Esophagus squamous epithelium (tissue), 4 donors: ENCODE measurements around the gene EEF1AKMT4.

ENCODE experiments used
- CTCF ChIP-seq, 6 experiments: fragments of 450-650 bp in 4 of 6; fragments of 200-600 bp in 2 of 6; sonication (generic) in 2 of 6; IDR thresholded peaks; one replicate each; pipeline ENCODE4 v1.5.1; 2016 to 2019; ENCODE audit warnings: antibody characterized with exemption in 6 of 6, mild to moderate bottlenecking in 4 of 6, moderate library complexity in 4 of 6
- POLR2A ChIP-seq, 4 donors: fragments of 450-650 bp; IDR thresholded peaks; one replicate each; pipeline ENCODE4 v1.6.1; 2017; ENCODE audit warnings: antibody characterized with exemption in 4 of 4, mild to moderate bottlenecking in 4 of 4, moderate library complexity in 3 of 4

- TF ChIP-seq CTCF (IDR thresholded peaks at IDR 0.05) (no peak), POLR2A (IDR thresholded peaks at IDR 0.05) (no peak)
These were observed 25.5 kb upstream of the EEF1AKMT4 start for GRCh38 chr3:184223946-184224345.
